Upper lobe of left lung (tissue), 4 donors: ENCODE data around the gene MEGF11.

Experiments used
- CTCF ChIP-seq, 6 experiments: fragments of 450-650 bp in 4 of 6; fragments of 200-600 bp in 2 of 6; sonication (generic) in 2 of 6; IDR thresholded peaks; one replicate each; pipeline ENCODE4 v1.5.1; 2016 to 2019; ENCODE audit warnings: antibody characterized with exemption in 6 of 6
- POLR2A ChIP-seq, 4 donors: fragments of 450-650 bp; IDR thresholded peaks; one replicate each; pipeline ENCODE4 v1.5.1; 2016 to 2017; ENCODE audit warnings: antibody characterized with exemption in 4 of 4, mild to moderate bottlenecking in 2 of 4
- POLR2AphosphoS5 ChIP-seq, 2 donors: sonication (generic); formaldehyde crosslinking; IDR thresholded peaks; one replicate each; pipeline ENCODE4 v1.5.1; 2017; ENCODE audit warnings: antibody characterized with exemption in 2 of 2

- TF ChIP-seq CTCF (IDR thresholded peaks at IDR 0.05) (no peak), POLR2AphosphoS5 (IDR thresholded peaks at IDR 0.05) (no peak), POLR2A (IDR thresholded peaks at IDR 0.05) (no peak)
Observed at GRCh38 chr15:66129586-66129985, 124.0 kb downstream of the MEGF11 start.
